Esophagus squamous epithelium (tissue), 5 donors: ENCODE results near the gene CECR2. TPM values are rescaled to one million over a fixed set of nuclear protein-coding genes. Genes with fewer than 3 reads are reported as not detected.

Source experiments
- DNase-seq: peaks from one replicate; lab custom pipeline; 2025; lab: John Stamatoyannopoulos, UW
- H3K27ac ChIP-seq, 4 donors: fragments of 200-600 bp; sonication (generic); one replicate each; pipeline ENCODE4 v1.5.1; 2016 to 2019; ENCODE audit warnings: mild to moderate bottlenecking in 1 of 4
- H3K27me3 ChIP-seq, 4 donors: fragments of 200-600 bp; sonication (generic); 1 replicate in 3 of 4; 2 replicates in 1 of 4; pipeline versions ENCODE4 v1.5.1 to v1.6.0; 2017 to 2021; ENCODE audit warnings: antibody characterized with exemption in 1 of 4
- H3K36me3 ChIP-seq, 3 donors: fragments of 200-600 bp; sonication (generic); one replicate each; pipeline ENCODE4 v1.5.1; 2016 to 2019
- H3K4me1 ChIP-seq, 3 donors: fragments of 200-600 bp; sonication (generic); one replicate each; pipeline ENCODE4 v1.5.1; 2017 to 2019
- H3K4me3 ChIP-seq, 4 donors: fragments of 200-600 bp; sonication (generic); 1 replicate in 3 of 4; 2 replicates in 1 of 4; pipeline ENCODE4 v1.5.1; 2016 to 2019; ENCODE audit warnings: mild to moderate bottlenecking in 2 of 4, moderate library complexity in 1 of 4
- H3K9me3 ChIP-seq, 3 donors: fragments of 200-600 bp; sonication (generic); one replicate each; pipeline ENCODE4 v1.5.1; 2016 to 2019
- POLR2A ChIP-seq, 4 donors: fragments of 450-650 bp; IDR thresholded peaks; one replicate each; pipeline ENCODE4 v1.6.1; 2017; ENCODE audit warnings: antibody characterized with exemption in 4 of 4, mild to moderate bottlenecking in 4 of 4, moderate library complexity in 3 of 4
- WGBS, 2 donors: methylation state at CpG; one replicate each; pipeline ENCODE4 v1.1.5; 2018; 5-methylcytosine and 5-hydroxymethylcytosine counted together
- intact Hi-C: fragments of 100-400 bp; cut with DNase I; formaldehyde crosslinking; loops from one replicate; pipeline ENCODE4 v1.15.0; 2022
- total RNA-seq, 4 donors: library from RNA; depleted of rRNA; stranded (reverse); fragments of >200 nt; gene quantifications; one replicate each; pipeline ENCODE4 v1.1.0, GENCODE V29; 2016
- TF ChIP-seq, protein P1 (sequence below), 6 experiments: fragments of 450-650 bp in 4 of 6; fragments of 200-600 bp in 2 of 6; sonication (generic) in 2 of 6; IDR thresholded peaks; one replicate each; pipeline ENCODE4 v1.5.1; 2016 to 2019; ENCODE audit warnings: antibody characterized with exemption in 6 of 6, mild to moderate bottlenecking in 4 of 6, moderate library complexity in 4 of 6
- donor health status: DM: yes; HTN: yes; CAD: no.

Gene CECR2
- total RNA-seq, 4 donors from 2014 or later = 0.13 to 0.57 (median 0.26) TPM

DNA sequence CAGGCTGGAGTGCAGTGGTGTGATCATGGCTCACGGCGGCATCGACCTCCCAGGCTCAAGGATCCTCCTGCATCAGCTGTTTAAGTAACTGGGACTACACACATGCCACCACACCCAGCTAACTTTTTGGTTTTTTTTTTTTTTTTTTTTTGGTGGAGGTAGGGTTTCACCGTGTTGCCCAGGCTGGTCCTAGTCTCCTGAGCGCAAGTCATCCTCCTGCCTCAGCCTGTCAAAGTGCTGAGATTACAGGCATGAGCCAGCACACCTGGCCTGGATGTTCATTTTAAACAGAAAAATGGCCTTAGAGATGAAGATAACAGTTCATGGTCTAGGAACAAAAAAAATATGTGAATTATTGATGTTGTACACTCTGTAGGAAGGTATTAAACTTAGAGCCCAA lies 180.4 kb downstream of the CECR2 start:
- intact Hi-C loops = no loop called here
- no peak for DNase-seq

DNA sequence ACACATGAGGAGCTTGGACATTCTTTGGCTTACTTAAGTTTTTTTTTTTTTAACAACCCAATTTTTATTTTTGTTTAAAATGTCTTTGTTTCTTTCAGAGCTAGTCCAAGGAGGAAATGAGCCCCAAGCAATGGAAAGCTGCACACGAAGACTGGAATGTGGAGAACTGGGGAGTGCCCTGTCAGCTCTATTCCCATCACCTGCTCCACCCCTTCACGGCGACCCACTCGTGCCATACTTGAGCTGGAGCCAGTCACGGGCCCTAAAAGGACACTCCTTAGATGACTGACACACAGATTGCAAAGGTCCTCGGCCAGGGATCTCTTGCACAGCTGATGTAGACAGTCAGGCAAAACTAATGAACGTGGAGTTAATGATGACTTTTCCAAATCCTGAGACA lies 183.5 kb downstream of the CECR2 start:
- Histone ChIP-seq H3K36me3 (no peaks in the 10 kb centered on the region), H3K27me3 (no peaks in the 10 kb centered on the region), H3K27ac (no peak overlapping the region), H3K9me3 (no peaks in the 10 kb centered on the region), H3K4me1 (no peaks in the 10 kb centered on the region), H3K4me3 (no peak overlapping the region)
- TF ChIP-seq POLR2A (IDR thresholded peaks at IDR 0.05) = no peak
- no peak for DNase-seq
- 31 to 43% methylated on average over 7 of the region's 7 CpGs for WGBS, 2 donors
- intact Hi-C loops = no loop called here

More for the DNA sequence above, 180.4 kb downstream of the CECR2 start:
- Histone ChIP-seq H3K9me3 (no peaks in the 10 kb centered on the region), H3K4me1 (no peaks in the 10 kb centered on the region), H3K27me3 (no peaks in the 10 kb centered on the region), H3K36me3 (no peaks in the 10 kb centered on the region), H3K4me3 (no peak overlapping the region), H3K27ac (no peak overlapping the region)
- WGBS, 2 donors = 41 to 51% methylated on average over 3 to 5 of the region's 5 CpGs
- TF ChIP-seq, protein P1, sequence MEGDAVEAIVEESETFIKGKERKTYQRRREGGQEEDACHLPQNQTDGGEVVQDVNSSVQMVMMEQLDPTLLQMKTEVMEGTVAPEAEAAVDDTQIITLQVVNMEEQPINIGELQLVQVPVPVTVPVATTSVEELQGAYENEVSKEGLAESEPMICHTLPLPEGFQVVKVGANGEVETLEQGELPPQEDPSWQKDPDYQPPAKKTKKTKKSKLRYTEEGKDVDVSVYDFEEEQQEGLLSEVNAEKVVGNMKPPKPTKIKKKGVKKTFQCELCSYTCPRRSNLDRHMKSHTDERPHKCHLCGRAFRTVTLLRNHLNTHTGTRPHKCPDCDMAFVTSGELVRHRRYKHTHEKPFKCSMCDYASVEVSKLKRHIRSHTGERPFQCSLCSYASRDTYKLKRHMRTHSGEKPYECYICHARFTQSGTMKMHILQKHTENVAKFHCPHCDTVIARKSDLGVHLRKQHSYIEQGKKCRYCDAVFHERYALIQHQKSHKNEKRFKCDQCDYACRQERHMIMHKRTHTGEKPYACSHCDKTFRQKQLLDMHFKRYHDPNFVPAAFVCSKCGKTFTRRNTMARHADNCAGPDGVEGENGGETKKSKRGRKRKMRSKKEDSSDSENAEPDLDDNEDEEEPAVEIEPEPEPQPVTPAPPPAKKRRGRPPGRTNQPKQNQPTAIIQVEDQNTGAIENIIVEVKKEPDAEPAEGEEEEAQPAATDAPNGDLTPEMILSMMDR (IDR thresholded peaks at IDR 0.05) = no peak
- no peak for TF ChIP-seq POLR2A (IDR thresholded peaks at IDR 0.05)

DNA sequence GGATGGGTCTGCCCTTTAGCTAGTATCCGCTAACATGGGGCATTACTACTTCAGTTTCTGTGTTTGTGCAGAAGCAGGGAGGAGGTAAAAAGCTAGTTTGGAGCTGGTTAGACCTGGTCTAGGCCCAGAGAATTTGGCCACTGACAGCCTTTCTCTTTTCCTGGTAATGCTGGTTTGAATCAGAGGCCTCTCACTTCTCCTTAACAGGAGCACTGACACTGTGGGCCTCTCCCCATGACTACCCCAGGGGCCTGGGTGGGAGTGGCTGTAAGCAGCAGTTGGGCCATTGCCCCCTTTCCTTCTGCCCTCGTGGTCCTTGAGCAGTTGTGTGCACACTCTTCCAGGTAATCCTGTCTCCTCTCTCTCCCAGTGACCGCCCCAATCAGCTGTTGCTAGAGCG lies 185.6 kb downstream of the CECR2 start:
- no peak for DNase-seq
- no peak overlapping the region for H3K27ac ChIP-seq
- peaks cover 0 to 9% (median 0%) of the 10 kb centered on the region in 4 donors for H3K27me3 ChIP-seq
- TF ChIP-seq, protein P1 (IDR thresholded peaks at IDR 0.05) = no peak
- no peak for TF ChIP-seq POLR2A (IDR thresholded peaks at IDR 0.05)
- 70 to 98% methylated on average over 3 of the region's 4 CpGs for WGBS, 2 donors
- H3K4me1 ChIP-seq = no peaks in the 10 kb centered on the region
- H3K9me3 ChIP-seq = no peaks in the 10 kb centered on the region
- no peak overlapping the region for H3K4me3 ChIP-seq
- intact Hi-C loops = no loop called here
- no peaks in the 10 kb centered on the region for H3K36me3 ChIP-seq

DNA sequence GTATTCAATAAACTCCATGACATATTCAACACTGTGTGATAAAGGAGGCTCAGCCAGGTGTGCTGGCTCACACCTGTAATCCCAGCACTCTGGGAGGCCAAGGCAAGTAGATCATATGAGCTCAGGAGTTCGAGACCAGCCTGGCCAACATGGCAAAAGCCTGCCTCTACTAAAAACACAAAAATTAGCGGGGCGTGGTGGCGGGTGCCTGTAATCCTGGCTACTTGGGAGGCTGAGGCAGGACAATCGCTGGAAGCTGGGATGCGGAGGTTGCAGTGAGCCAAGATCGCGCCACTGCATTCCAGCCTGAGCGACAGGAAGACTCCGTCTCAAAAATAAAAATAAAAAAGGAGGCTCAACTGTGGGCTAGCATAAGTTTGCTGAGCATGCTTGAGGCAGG lies 189.9 kb downstream of the CECR2 start:
- intact Hi-C loops = no loop called here
- H3K4me3 ChIP-seq = no peak overlapping the region
- no peaks in the 10 kb centered on the region for H3K36me3 ChIP-seq
- H3K27me3 ChIP-seq = peaks cover 0 to 34% (median 0%) of the 10 kb centered on the region in 4 donors
- TF ChIP-seq, protein P1 (IDR thresholded peaks at IDR 0.05) = no peak
- TF ChIP-seq POLR2A (IDR thresholded peaks at IDR 0.05) = no peak
- H3K4me1 ChIP-seq = peaks cover 0 to 8% (median 0%) of the 10 kb centered on the region in 3 donors
- no peak overlapping the region for H3K27ac ChIP-seq
- no peak for DNase-seq
- no peaks in the 10 kb centered on the region for H3K9me3 ChIP-seq
- WGBS, 2 donors = 69 to 92% methylated on average over 6 to 10 of the region's 10 CpGs

DNA sequence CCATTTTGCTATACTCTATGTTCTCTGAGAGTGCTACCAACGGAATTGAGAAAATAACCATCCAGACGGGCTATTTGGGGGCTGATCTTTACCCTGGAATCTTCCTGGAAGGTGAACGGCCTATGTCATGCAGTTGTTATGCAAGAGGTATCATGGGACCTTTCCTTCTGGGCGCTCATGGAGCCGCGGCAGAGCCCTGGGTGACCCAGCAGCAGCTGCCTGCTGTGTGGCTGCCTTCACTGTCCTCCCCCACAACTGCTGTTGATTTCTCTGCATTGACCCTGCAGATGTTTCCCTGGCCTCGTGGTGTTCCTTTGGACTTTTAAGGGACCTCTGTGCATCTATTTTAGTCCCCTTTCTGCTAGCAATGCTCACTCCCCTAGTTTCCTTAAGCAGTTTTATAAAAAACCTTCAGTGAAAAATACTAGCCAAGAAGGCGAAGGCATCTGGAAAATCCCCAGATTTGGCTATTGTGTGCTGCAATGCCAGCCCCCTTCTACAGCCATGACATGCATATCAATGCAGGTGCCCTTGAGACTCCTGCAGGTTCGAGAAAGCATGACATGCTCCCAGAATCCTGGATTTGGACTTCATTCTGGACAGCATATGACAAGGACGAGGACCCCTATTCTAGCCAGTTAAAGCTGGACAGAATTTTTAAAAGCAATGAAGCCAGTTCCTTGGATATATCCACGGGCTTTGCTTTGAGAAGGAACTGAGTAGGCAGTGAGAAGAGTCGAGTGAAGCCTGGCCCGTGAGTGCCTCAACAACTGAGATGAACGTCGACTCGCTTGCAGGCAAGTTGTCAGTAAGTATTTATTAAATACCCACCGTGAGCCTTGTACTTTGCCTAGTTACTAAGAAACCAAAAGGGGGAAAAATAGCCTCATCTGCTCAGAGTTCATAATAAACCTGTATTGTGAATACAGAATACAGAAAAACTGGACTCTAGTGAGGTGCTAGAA lies 193.9 kb downstream of the CECR2 start, which contains the start of gene SLC25A18:
TSS of gene SLC25A18 (plus strand) at position 593 of the 965 bp plus-strand sequence. CDS start 16,447 bp downstream, outside the sequence.
- Histone ChIP-seq H3K4me3 (no peak within 1 kb of the TSS), H3K27me3 (peaks cover 0 to 46% (median 0%) of the 10 kb centered on the region in 4 donors), H3K27ac (peak within 1 kb of the TSS; percentile 5 to 70 (median 51)), H3K9me3 (no peaks in the 10 kb centered on the region), H3K36me3 (no peaks in the 10 kb centered on the region), H3K4me1 (peaks cover 0 to 8% (median 0%) of the 10 kb centered on the region in 3 donors)
- 55 to 68% methylated on average over 12 to 17 of the region's 17 CpGs for WGBS, 2 donors
- DNase-seq = no peak
- intact Hi-C loops = no loop called here
- TF ChIP-seq, protein P1 (IDR thresholded peaks at IDR 0.05) = no peak
- no peak for TF ChIP-seq POLR2A (IDR thresholded peaks at IDR 0.05)
